MV-4-11 (cell line): ENCODE data around the gene B4GAT1.
"Not testable (repeated sequence)": the region's sequence is repeated elsewhere in the genome, so short reads cannot be mapped to it uniquely, and the experiment has no call there.

Source experiments
- DNase-seq: peaks from one replicate; lab custom pipeline; 2025; lab: John Stamatoyannopoulos, UW

B4GAT1 gene

GRCh38 chr11:66347425-66348276 lies at the start of gene B4GAT1:
B4GAT1 (minus strand) TSS chr11:66347629; CDS start chr11:66347545, 84 bp downstream.
- DNase-seq: peak; percentile 76

- no peak for DNase-seq
These were observed 46.5 kb upstream of the B4GAT1 start for GRCh38 chr11:66393954-66394353.

- DNase-seq: no peak
These were observed 43.9 kb upstream of the B4GAT1 start for GRCh38 chr11:66391322-66391721.

GRCh38 chr11:66388780-66389386 lies 41.5 kb upstream of the B4GAT1 start:
- DNase-seq: peak; percentile 69

GRCh38 chr11:66386171-66387069 lies 39.0 kb upstream of the B4GAT1 start:
- DNase-seq: peak; percentile 82

- not testable (repeated sequence) for DNase-seq
These were observed 36.9 kb upstream of the B4GAT1 start for GRCh38 chr11:66384316-66384715.

GRCh38 chr11:66380264-66380663 lies 32.8 kb upstream of the B4GAT1 start:
- DNase-seq: not testable (repeated sequence)

- not testable (repeated sequence) for DNase-seq
These were observed 26.4 kb upstream of the B4GAT1 start for GRCh38 chr11:66373690-66374287.

GRCh38 chr11:66373265-66373664 lies 25.8 kb upstream of the B4GAT1 start:
- DNase-seq: no peak

GRCh38 chr11:66371627-66372415 lies 24.4 kb upstream of the B4GAT1 start, which contains the start of gene SLC29A2:
SLC29A2 (minus strand) TSS chr11:66371760; CDS start chr11:66371591, 169 bp downstream.
- no peak for DNase-seq

- DNase-seq: no peak
These were observed 21.9 kb upstream of the B4GAT1 start for GRCh38 chr11:66369073-66369894.

- DNase-seq: no peak
These were observed 21.1 kb upstream of the B4GAT1 start for GRCh38 chr11:66368484-66368883.

- DNase-seq: no peak
These were observed 20.3 kb upstream of the B4GAT1 start for GRCh38 chr11:66367561-66368312.

- no peak for DNase-seq
These were observed 19.5 kb upstream of the B4GAT1 start for GRCh38 chr11:66366844-66367477.

- DNase-seq: no peak
These were observed 18.5 kb upstream of the B4GAT1 start for GRCh38 chr11:66365711-66366619.

GRCh38 chr11:66365166-66365565 lies 17.7 kb upstream of the B4GAT1 start:
- DNase-seq: no peak

- DNase-seq: peak; percentile 10
These were observed 16.5 kb upstream of the B4GAT1 start for GRCh38 chr11:66363805-66364535.
